Tibial nerve (tissue), 4 donors: ENCODE results near the gene PGF.

Experiments
- CTCF ChIP-seq, 5 experiments: fragments of 200-600 bp in 3 of 5; fragments of 450-650 bp in 2 of 5; sonication (generic) in 3 of 5; IDR thresholded peaks; one replicate each; pipeline ENCODE4 v1.5.1; 2016 to 2019; ENCODE audit warnings: antibody characterized with exemption in 5 of 5, mild to moderate bottlenecking in 3 of 5, moderate library complexity in 2 of 5
- EP300 ChIP-seq, 2 donors: sonication (generic); formaldehyde crosslinking; IDR thresholded peaks; one replicate each; pipeline ENCODE4 v1.6.1; 2017; ENCODE audit warnings: antibody characterized with exemption in 2 of 2, mild to moderate bottlenecking in 1 of 2
- POLR2A ChIP-seq, 2 donors: fragments of 450-650 bp; IDR thresholded peaks; one replicate each; pipeline ENCODE4 v1.6.1; 2017; ENCODE audit warnings: antibody characterized with exemption in 2 of 2, mild to moderate bottlenecking in 2 of 2, moderate library complexity in 2 of 2

- TF ChIP-seq CTCF (IDR thresholded peaks at IDR 0.05): no peak
- no peak for TF ChIP-seq EP300 (IDR thresholded peaks at IDR 0.05)
- TF ChIP-seq POLR2A (IDR thresholded peaks at IDR 0.05): no peak
Measured at GRCh38 chr14:74988131-74988530, 32.7 kb upstream of the PGF start.
